SK-N-SH treated with all-trans-retinoic acid at 6 μM for 48 hours (cell line): Measurements from ENCODE around the gene TFAP2B.

Source experiments
- ATAC-seq: fragments of 200-7000 bp; cut with Tn5 transposase; 3 replicates; pipeline ENCODE4 v1.9.1; 2020; ENCODE audit warnings: mild to moderate bottlenecking, moderate library complexity
- BACH2 ChIP-seq: fragments of 250-450 bp; sonication (Bioruptor Pico); IDR thresholded peaks from 2 replicates; pipeline ENCODE4 v1.9.0; 2021; ENCODE audit warnings: mild to moderate bottlenecking, borderline replicate concordance
- CREB5 ChIP-seq: fragments of 250-450 bp; sonication (Bioruptor Pico); IDR thresholded peaks from 2 replicates; pipeline ENCODE4 v1.5.1; 2020; ENCODE audit warnings: low read depth, mild to moderate bottlenecking, moderate library complexity
- CSDC2 ChIP-seq: fragments of 250-450 bp; sonication (Bioruptor Pico); IDR thresholded peaks from 2 replicates; pipeline ENCODE4 v1.5.0; 2020; ENCODE audit warnings: mild to moderate bottlenecking, moderate library complexity
- CSRNP3 ChIP-seq: fragments of 250-450 bp; sonication (Bioruptor Pico); IDR thresholded peaks from 2 replicates; pipeline ENCODE4 v1.5.1; 2021; ENCODE audit warnings: mild to moderate bottlenecking, moderate library complexity
- ESRRG ChIP-seq: fragments of 250-450 bp; sonication (Bioruptor Pico); IDR thresholded peaks from 2 replicates; pipeline ENCODE4 v1.6.1; 2021; ENCODE audit warnings: mild to moderate bottlenecking
- GLIS3 ChIP-seq: fragments of 250-450 bp; sonication (Bioruptor Pico); IDR thresholded peaks from 2 replicates; pipeline ENCODE4 v1.5.0; 2020; ENCODE audit warnings: mild to moderate bottlenecking, moderate library complexity
- ISL1 ChIP-seq: fragments of 250-450 bp; sonication (Bioruptor Pico); IDR thresholded peaks from 2 replicates; pipeline ENCODE4 v2.1.2; 2022; ENCODE audit warnings: mild to moderate bottlenecking, moderate library complexity
- OSR1 ChIP-seq: fragments of 250-450 bp; sonication (Bioruptor Pico); IDR thresholded peaks from 2 replicates; pipeline ENCODE4 v1.8.0; 2022; ENCODE audit warnings: moderate library complexity, mild to moderate bottlenecking, inconsistent platforms
- PATZ1 ChIP-seq: fragments of 250-450 bp; sonication (Bioruptor Pico); IDR thresholded peaks from 2 replicates; pipeline ENCODE4 v1.8.0; 2020; ENCODE audit warnings: mild to moderate bottlenecking, moderate library complexity, borderline replicate concordance
- POU6F1 ChIP-seq: fragments of 250-450 bp; sonication (Bioruptor Pico); IDR thresholded peaks from 2 replicates; pipeline ENCODE4 v1.8.0; 2021; ENCODE audit warnings: low read depth, mild to moderate bottlenecking, moderate library complexity, borderline replicate concordance
- PPARA ChIP-seq: fragments of 250-450 bp; sonication (Bioruptor Pico); IDR thresholded peaks from 2 replicates; pipeline ENCODE4 v1.5.0; 2020; ENCODE audit warnings: mild to moderate bottlenecking, borderline replicate concordance
- RARB ChIP-seq: fragments of 250-450 bp; sonication (Bioruptor Pico); IDR thresholded peaks from 2 replicates; pipeline ENCODE4 v1.8.0; 2021; ENCODE audit warnings: mild to moderate bottlenecking, moderate library complexity
- SNAI2 ChIP-seq: fragments of 250-450 bp; sonication (Bioruptor Pico); IDR thresholded peaks from 2 replicates; pipeline ENCODE4 v1.5.0; 2020; ENCODE audit warnings: mild to moderate bottlenecking, moderate library complexity
- TCF4 ChIP-seq: fragments of 250-450 bp; sonication (Bioruptor Pico); IDR thresholded peaks from 2 replicates; pipeline ENCODE4 v1.8.0; 2021; ENCODE audit warnings: mild to moderate bottlenecking, moderate library complexity, borderline replicate concordance
- TOX ChIP-seq: fragments of 250-450 bp; sonication (Bioruptor Pico); IDR thresholded peaks from 2 replicates; pipeline ENCODE4 v1.8.0; 2021; ENCODE audit warnings: mild to moderate bottlenecking, moderate library complexity, borderline replicate concordance
- TSHZ2 ChIP-seq: fragments of 250-450 bp; sonication (Bioruptor Pico); IDR thresholded peaks from 2 replicates; pipeline ENCODE4 v1.5.0; 2020; ENCODE audit warnings: mild to moderate bottlenecking, moderate library complexity
- ZFP3 ChIP-seq: fragments of 250-450 bp; sonication (Bioruptor Pico); IDR thresholded peaks from 2 replicates; pipeline ENCODE4 v1.5.0; 2020; ENCODE audit warnings: mild to moderate bottlenecking, moderate library complexity
- ZFP30 ChIP-seq: fragments of 450-650 bp; formaldehyde crosslinking; IDR thresholded peaks from 2 replicates; pipeline ENCODE4 v1.5.0; 2022; ENCODE audit warnings: mild to moderate bottlenecking, moderate library complexity
- ZNF565 ChIP-seq: fragments of 450-650 bp; formaldehyde crosslinking; conservative IDR thresholded peaks from 2 replicates; pipeline ENCODE4 v1.5.0; 2020; ENCODE audit warnings: low read depth, mild to moderate bottlenecking, moderate library complexity
- ZNF70 ChIP-seq: fragments of 450-650 bp; formaldehyde crosslinking; IDR thresholded peaks from 2 replicates; pipeline ENCODE4 v1.5.0; 2020; ENCODE audit warnings: mild to moderate bottlenecking, moderate library complexity
- ZNF8 ChIP-seq: fragments of 450-650 bp; formaldehyde crosslinking; IDR thresholded peaks from 2 replicates; pipeline ENCODE4 v1.5.0; 2020; ENCODE audit warnings: mild to moderate bottlenecking, moderate library complexity

TFAP2B gene

GRCh38 chr6:50826803-50827202 is 8.1 kb downstream of the TFAP2B start:
- TF ChIP-seq CSRNP3 (CRISPR knock-in tag) (no peak), RARB (CRISPR knock-in tag) (no peak), GLIS3 (no peak), PPARA (CRISPR knock-in tag) (no peak), TCF4 (no peak), ESRRG (CRISPR knock-in tag) (no peak), SNAI2 (CRISPR knock-in tag) (no peak), BACH2 (CRISPR knock-in tag) (no peak), ZNF8 (no peak), ZNF565 (no peak), ZNF70 (CRISPR knock-in tag) (no peak), CSDC2 (CRISPR knock-in tag) (no peak), OSR1 (CRISPR knock-in tag) (no peak), ZFP30 (no peak), ISL1 (CRISPR knock-in tag) (no peak), ZFP3 (no peak), TOX (CRISPR knock-in tag) (no peak)

GRCh38 chr6:50829049-50829448 is 10.4 kb downstream of the TFAP2B start:
- no peak for ATAC-seq

More at GRCh38 chr6:50826803-50827202, 8.1 kb downstream of the TFAP2B start:
- ATAC-seq: no peak

More at GRCh38 chr6:50829049-50829448, 10.4 kb downstream of the TFAP2B start:
- TF ChIP-seq TSHZ2 (CRISPR knock-in tag): no peak
- TF ChIP-seq POU6F1: no peak
- no peak for TF ChIP-seq PATZ1 (CRISPR knock-in tag)
- no peak for TF ChIP-seq CSDC2 (CRISPR knock-in tag)
- no peak for TF ChIP-seq ESRRG (CRISPR knock-in tag)
- no peak for TF ChIP-seq CREB5 (CRISPR knock-in tag)
- no peak for TF ChIP-seq OSR1 (CRISPR knock-in tag)
